GM12878 (cell line): ENCODE results near the gene PREP. TPM values are rescaled to one million over a fixed set of nuclear protein-coding genes. Genes with fewer than 3 reads are reported as not detected.

ENCODE experiments used
- ATAC-seq: fragments of 200-7000 bp; cut with Tn5 transposase; 3 replicates; pipeline ENCODE4 v1.9.1; 2020; ENCODE audit warnings: mild to moderate bottlenecking, moderate library complexity
- BruUV-seq: library from RNA; stranded (reverse); fragments of 400-500 nt; replicated peaks from 2 replicates; lab custom pipeline; 2021; lab: Mats Ljungman, UMichigan
- CTCF ChIA-PET: fragments of 300-600 bp; sonication (Branson Sonifier 250); formaldehyde crosslinking; extraction: SDS; loops from one replicate; lab custom pipeline; 2021; ENCODE audit warnings: inconsistent platforms; lab: Yijun Ruan, JAX
- POLR2A ChIA-PET: fragments of 350-600 bp; formaldehyde crosslinking; extraction: SDS; loops from one replicate; lab custom pipeline; 2021; ENCODE audit warnings: inconsistent platforms; lab: Charles Lee
- RAD21 ChIA-PET: fragments of 300-600 bp; sonication (Branson Sonifier 250); formaldehyde crosslinking; loops from one replicate; lab custom pipeline; 2023; ENCODE audit warnings: antibody characterized with exemption; ENCODE audit not compliant: unreplicated experiment; lab: Charles Lee
- SMC1A ChIA-PET: fragments of 300-600 bp; sonication (Branson Sonifier 250); formaldehyde crosslinking; loops from one replicate; lab custom pipeline; 2023; ENCODE audit not compliant: unreplicated experiment, uncharacterized antibody; lab: Charles Lee
- DNase-seq: peaks from one replicate; pipeline ENCODE4 v3.0.0-alpha.2; 2011; ENCODE audit warnings: low read depth, low spot score
- FAIRE-seq: peaks from 3 replicates; lab custom pipeline; 2011; peaks lifted over from hg19 to GRCh38; lab: Jason Lieb, UNC
- H2AFZ ChIP-seq: 2 replicates; pipeline ENCODE4 v1.6.0; 2011; ENCODE audit warnings: low read depth, low read length, control low read depth; ENCODE audit not compliant: control insufficient read depth
- H3K27ac ChIP-seq: 2 replicates; pipeline ENCODE4 v1.5.1; 2011; ENCODE audit warnings: control low read depth; ENCODE audit not compliant: control insufficient read depth, insufficient read depth
- H3K27me3 ChIP-seq, 2 experiments: replicated peaks in 1 of 2; 2 replicates each; pipeline versions ENCODE4 v1.6.0 to v1.6.1; 2011; ENCODE audit warnings: low read length in 1 of 2; ENCODE audit not compliant: control insufficient read depth in 2 of 2, insufficient read depth in 2 of 2
- H3K36me3 ChIP-seq, 2 experiments: 2 replicates each; pipeline ENCODE4 v1.5.1; 2011; ENCODE audit warnings: low read length in 1 of 2; ENCODE audit not compliant: control insufficient read depth in 2 of 2, insufficient read depth in 2 of 2
- H3K4me1 ChIP-seq: 2 replicates; pipeline ENCODE4 v1.6.1; 2011; ENCODE audit warnings: mild to moderate bottlenecking, low read length, moderate library complexity, mixed read lengths; ENCODE audit not compliant: control insufficient read depth, insufficient read depth
- H3K4me2 ChIP-seq: 2 replicates; pipeline ENCODE4 v1.6.0; 2011; ENCODE audit warnings: control low read depth; ENCODE audit not compliant: control insufficient read depth, insufficient read depth
- H3K4me3 ChIP-seq: fragments of 200-600 bp; sonication (generic); 2 replicates; pipeline ENCODE4 v1.5.1; 2016
- H3K79me2 ChIP-seq: 2 replicates; pipeline ENCODE4 v1.6.0; 2011; ENCODE audit warnings: low read length; ENCODE audit not compliant: control insufficient read depth, insufficient read depth
- H3K9ac ChIP-seq: 2 replicates; pipeline ENCODE4 v1.8.0; 2011; ENCODE audit warnings: low read length, control low read depth, mixed read lengths; ENCODE audit not compliant: control insufficient read depth, insufficient read depth
- H3K9me3 ChIP-seq: replicated peaks from 3 replicates; pipeline ENCODE4 v1.5.1; 2011; ENCODE audit warnings: mild to moderate bottlenecking, low read length; ENCODE audit not compliant: control insufficient read depth, insufficient read depth
- H4K20me1 ChIP-seq: 2 replicates; pipeline ENCODE4 v1.6.0; 2011; ENCODE audit not compliant: control insufficient read depth, insufficient read depth
- CBX5 ChIP-seq: sonication (generic); IDR thresholded peaks from 2 replicates; pipeline ENCODE4 v1.6.1; 2016; ENCODE audit warnings: low read depth, moderate library complexity, mild to moderate bottlenecking, inconsistent platforms
- CHD2 ChIP-seq: IDR thresholded peaks from 2 replicates; pipeline ENCODE4 v1.6.1; 2011; ENCODE audit warnings: low read depth, low read length, improper control_type of control experiment, borderline replicate concordance
- HDGF ChIP-seq: fragments of 450-650 bp; IDR thresholded peaks from 2 replicates; pipeline ENCODE4 v1.6.1; 2016; ENCODE audit warnings: antibody characterized with exemption
- IRF4 ChIP-seq: IDR thresholded peaks from 2 replicates; pipeline ENCODE4 v1.6.1; 2011; ENCODE audit warnings: low read depth, low read length
- KDM1A ChIP-seq: fragments of 200-600 bp; sonication (generic); IDR thresholded peaks from 2 replicates; pipeline ENCODE4 v1.6.1; 2016; ENCODE audit warnings: borderline replicate concordance
- NR2C1 ChIP-seq: fragments of 450-650 bp; IDR thresholded peaks from 2 replicates; pipeline ENCODE4 v1.6.1; 2017; ENCODE audit warnings: antibody characterized with exemption, mild to moderate bottlenecking, moderate library complexity
- POLR2AphosphoS2 ChIP-seq: IDR thresholded peaks from 2 replicates; pipeline ENCODE4 v1.6.1; 2011; ENCODE audit warnings: low read depth, mild to moderate bottlenecking, low read length, improper control_type of control experiment, moderate library complexity
- SMARCA5 ChIP-seq: fragments of 450-650 bp; IDR thresholded peaks from 2 replicates; pipeline ENCODE4 v1.6.1; 2017; ENCODE audit warnings: mild to moderate bottlenecking
- STAT1 ChIP-seq: fragments of 450-650 bp; conservative IDR thresholded peaks from 2 replicates; pipeline ENCODE4 v1.6.1; 2014; ENCODE audit warnings: antibody characterized with exemption, mild to moderate bottlenecking
- TARDBP ChIP-seq: IDR thresholded peaks from 2 replicates; pipeline ENCODE4 v1.6.1; 2016; ENCODE audit warnings: borderline replicate concordance
- WGBS: methylation state at CpG from one replicate; pipeline ENCODE4 v1.1.6; 2016; ENCODE audit warnings: low lambda C conversion rate; ENCODE audit not compliant: insufficient replicate concordance, insufficient coverage; ENCODE audit errors: missing lambda C conversion rate; 5-methylcytosine and 5-hydroxymethylcytosine counted together
- in situ Hi-C: fragments of 300-500 bp; cut with MboI; formaldehyde crosslinking; loops from 9 replicates; pipeline ENCODE4 v1.14.3; 2018; ENCODE audit warnings: mixed read lengths
- intact Hi-C: fragments of 100-400 bp; cut with micrococcal nuclease; formaldehyde crosslinking; loops from one replicate; pipeline ENCODE4 v1.14.2; 2022; ENCODE audit not compliant: unreplicated experiment
- polyA plus RNA-seq, 11 experiments: library from polyadenylated mRNA; depleted of rRNA in 4 of 11; unstranded in 6 of 11; stranded (reverse) in 5 of 11; fragments of >200 nt; fragmentation: Nextera tagmentation in 4 of 11; fragmentation: Illumina TruSeq in 1 of 11; extraction: Ambion mirVana in 4 of 11; extraction: Trizol in 1 of 11; gene quantifications; 1 replicate in 1 of 11; 2 replicates in 10 of 11; pipeline versions ENCODE4 v1.2.1 to v1.2.3, GENCODE V29; 2011 to 2016; ENCODE audit warnings: inconsistent platforms in 2 of 11, missing spikeins in 2 of 11, low read depth in 1 of 11
- total RNA-seq, 4 experiments: library from RNA; depleted of rRNA in 3 of 4; stranded (reverse); fragments of >200 nt in 3 of 4; fragmentation: Illumina TruSeq in 1 of 4; extraction: Trizol in 1 of 4; gene quantifications; 2 replicates each; pipeline versions ENCODE4 v1.2.1 to v1.2.3, GENCODE V29; 2013 to 2021
- TF ChIP-seq, protein P1 (sequence below): fragments of 450-650 bp; formaldehyde crosslinking; IDR thresholded peaks from 2 replicates; pipeline ENCODE4 v1.4.0; 2022; ENCODE audit warnings: mild to moderate bottlenecking, moderate library complexity
- TF ChIP-seq, protein P2 (sequence below): fragments of 450-650 bp; IDR thresholded peaks from 2 replicates; pipeline ENCODE4 v1.6.1; 2017; ENCODE audit warnings: mild to moderate bottlenecking, low read depth, inconsistent platforms; ENCODE audit not compliant: poor library complexity, severe bottlenecking
- TF ChIP-seq, protein P3 (sequence below): fragments of 450-650 bp; IDR thresholded peaks from 2 replicates; pipeline ENCODE4 v1.6.1; 2017; ENCODE audit warnings: low read depth, mild to moderate bottlenecking, moderate library complexity
- TF ChIP-seq, protein P4 (sequence below): fragments of 450-650 bp; IDR thresholded peaks from 2 replicates; pipeline ENCODE4 v1.6.1; 2018; ENCODE audit warnings: borderline replicate concordance, mild to moderate bottlenecking; ENCODE audit not compliant: partially characterized antibody

The PREP gene
- total and polyA plus RNA-seq, 10 of the 15 experiments (the other 5 are each of a cell fraction or from before 2014, with no cell fraction given): 6.5 to 33.6 (median 18.1) TPM

DNA sequence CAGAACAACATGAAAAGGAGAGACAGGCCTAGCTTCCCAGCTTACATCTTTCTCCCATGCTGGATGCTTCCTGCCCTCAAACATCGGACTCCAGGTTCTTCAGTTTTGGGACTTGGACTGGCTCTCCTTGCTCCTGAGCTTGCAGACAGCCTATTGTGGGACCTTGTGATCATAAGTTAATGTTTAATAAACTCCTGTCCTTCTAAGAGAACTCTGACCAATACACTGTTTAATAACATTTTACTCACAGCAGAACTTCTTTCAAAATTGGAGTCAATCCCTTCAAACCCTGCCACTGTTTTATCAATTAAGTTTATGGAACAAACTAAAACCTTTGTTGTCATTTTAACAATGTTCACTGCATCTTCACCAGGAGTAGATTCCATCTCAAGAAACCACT is 111.4 kb downstream of the PREP start:
- ChIA-PET CTCF (no interaction called here), SMC1A (interaction anchor here (0.6 kb wide), 1 partner anchor 751 kb away, joined by 3 read pairs; no protein-coding TSS in a partner anchor), POLR2A (no interaction called here), RAD21 (no interaction called here)
- Histone ChIP-seq H3K79me2 (no peaks in the 10 kb centered on the region), H3K36me3 (no peaks in the 10 kb centered on the region; a peak in 1 of 4 replicates), H3K9me3 (no peaks in the 10 kb centered on the region), H3K27ac (no peak overlapping the region), H3K4me3 (no peak overlapping the region), H3K4me2 (no peak overlapping the region), H3K4me1 (no peaks in the 10 kb centered on the region), H3K27me3 (no peaks in the 10 kb centered on the region), H4K20me1 (no peaks in the 10 kb centered on the region), H2AFZ (no peak overlapping the region), H3K9ac (no peak overlapping the region)
- FAIRE-seq (no peak), ATAC-seq (no peak), DNase-seq (no peak)
- TF ChIP-seq, protein P1, sequence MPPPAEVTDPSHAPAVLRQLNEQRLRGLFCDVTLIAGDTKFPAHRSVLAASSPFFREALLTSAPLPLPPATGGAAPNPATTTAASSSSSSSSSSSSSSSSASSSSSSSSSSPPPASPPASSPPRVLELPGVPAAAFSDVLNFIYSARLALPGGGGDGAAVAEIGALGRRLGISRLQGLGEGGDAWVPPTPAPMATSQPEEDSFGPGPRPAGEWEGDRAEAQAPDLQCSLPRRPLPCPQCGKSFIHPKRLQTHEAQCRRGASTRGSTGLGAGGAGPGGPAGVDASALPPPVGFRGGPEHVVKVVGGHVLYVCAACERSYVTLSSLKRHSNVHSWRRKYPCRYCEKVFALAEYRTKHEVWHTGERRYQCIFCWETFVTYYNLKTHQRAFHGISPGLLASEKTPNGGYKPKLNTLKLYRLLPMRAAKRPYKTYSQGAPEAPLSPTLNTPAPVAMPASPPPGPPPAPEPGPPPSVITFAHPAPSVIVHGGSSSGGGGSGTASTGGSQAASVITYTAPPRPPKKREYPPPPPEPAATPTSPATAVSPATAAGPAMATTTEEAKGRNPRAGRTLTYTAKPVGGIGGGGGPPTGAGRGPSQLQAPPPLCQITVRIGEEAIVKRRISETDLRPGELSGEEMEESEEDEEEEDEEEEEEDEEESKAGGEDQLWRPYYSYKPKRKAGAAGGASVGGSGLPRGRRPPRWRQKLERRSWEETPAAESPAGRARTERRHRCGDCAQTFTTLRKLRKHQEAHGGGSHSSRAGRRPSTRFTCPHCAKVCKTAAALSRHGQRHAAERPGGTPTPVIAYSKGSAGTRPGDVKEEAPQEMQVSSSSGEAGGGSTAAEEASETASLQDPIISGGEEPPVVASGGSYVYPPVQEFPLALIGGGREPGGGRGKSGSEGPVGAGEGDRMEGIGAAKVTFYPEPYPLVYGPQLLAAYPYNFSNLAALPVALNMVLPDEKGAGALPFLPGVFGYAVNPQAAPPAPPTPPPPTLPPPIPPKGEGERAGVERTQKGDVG (CRISPR knock-in tag): no peak
- no peak for TF ChIP-seq TARDBP
- TF ChIP-seq, protein P2, sequence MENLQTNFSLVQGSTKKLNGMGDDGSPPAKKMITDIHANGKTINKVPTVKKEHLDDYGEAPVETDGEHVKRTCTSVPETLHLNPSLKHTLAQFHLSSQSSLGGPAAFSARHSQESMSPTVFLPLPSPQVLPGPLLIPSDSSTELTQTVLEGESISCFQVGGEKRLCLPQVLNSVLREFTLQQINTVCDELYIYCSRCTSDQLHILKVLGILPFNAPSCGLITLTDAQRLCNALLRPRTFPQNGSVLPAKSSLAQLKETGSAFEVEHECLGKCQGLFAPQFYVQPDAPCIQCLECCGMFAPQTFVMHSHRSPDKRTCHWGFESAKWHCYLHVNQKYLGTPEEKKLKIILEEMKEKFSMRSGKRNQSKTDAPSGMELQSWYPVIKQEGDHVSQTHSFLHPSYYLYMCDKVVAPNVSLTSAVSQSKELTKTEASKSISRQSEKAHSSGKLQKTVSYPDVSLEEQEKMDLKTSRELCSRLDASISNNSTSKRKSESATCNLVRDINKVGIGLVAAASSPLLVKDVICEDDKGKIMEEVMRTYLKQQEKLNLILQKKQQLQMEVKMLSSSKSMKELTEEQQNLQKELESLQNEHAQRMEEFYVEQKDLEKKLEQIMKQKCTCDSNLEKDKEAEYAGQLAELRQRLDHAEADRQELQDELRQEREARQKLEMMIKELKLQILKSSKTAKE: no peak
- no peak for TF ChIP-seq HDGF
- no peak for TF ChIP-seq SMARCA5
- TF ChIP-seq CBX5: no peak
- no peak for TF ChIP-seq KDM1A
- TF ChIP-seq, protein P3, sequence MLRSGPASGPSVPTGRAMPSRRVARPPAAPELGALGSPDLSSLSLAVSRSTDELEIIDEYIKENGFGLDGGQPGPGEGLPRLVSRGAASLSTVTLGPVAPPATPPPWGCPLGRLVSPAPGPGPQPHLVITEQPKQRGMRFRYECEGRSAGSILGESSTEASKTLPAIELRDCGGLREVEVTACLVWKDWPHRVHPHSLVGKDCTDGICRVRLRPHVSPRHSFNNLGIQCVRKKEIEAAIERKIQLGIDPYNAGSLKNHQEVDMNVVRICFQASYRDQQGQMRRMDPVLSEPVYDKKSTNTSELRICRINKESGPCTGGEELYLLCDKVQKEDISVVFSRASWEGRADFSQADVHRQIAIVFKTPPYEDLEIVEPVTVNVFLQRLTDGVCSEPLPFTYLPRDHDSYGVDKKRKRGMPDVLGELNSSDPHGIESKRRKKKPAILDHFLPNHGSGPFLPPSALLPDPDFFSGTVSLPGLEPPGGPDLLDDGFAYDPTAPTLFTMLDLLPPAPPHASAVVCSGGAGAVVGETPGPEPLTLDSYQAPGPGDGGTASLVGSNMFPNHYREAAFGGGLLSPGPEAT: no peak
- no peak for TF ChIP-seq CHD2
- no peak for TF ChIP-seq NR2C1
- TF ChIP-seq IRF4: no peak
- TF ChIP-seq, protein P4, sequence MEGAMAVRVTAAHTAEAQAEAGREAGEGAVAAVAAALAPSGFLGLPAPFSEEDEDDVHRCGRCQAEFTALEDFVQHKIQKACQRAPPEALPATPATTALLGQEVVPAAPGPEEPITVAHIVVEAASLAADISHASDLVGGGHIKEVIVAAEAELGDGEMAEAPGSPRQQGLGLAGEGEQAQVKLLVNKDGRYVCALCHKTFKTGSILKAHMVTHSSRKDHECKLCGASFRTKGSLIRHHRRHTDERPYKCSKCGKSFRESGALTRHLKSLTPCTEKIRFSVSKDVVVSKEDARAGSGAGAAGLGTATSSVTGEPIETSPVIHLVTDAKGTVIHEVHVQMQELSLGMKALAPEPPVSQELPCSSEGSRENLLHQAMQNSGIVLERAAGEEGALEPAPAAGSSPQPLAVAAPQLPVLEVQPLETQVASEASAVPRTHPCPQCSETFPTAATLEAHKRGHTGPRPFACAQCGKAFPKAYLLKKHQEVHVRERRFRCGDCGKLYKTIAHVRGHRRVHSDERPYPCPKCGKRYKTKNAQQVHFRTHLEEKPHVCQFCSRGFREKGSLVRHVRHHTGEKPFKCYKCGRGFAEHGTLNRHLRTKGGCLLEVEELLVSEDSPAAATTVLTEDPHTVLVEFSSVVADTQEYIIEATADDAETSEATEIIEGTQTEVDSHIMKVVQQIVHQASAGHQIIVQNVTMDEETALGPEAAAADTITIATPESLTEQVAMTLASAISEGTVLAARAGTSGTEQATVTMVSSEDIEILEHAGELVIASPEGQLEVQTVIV: no peak
- TF ChIP-seq STAT1: no peak
- TF ChIP-seq POLR2AphosphoS2: no peak
- in situ Hi-C loops: no loop called here
- 100% methylated on average over 1 of the region's 1 CpG for WGBS
- intact Hi-C loops: no loop called here
- no TSS peak for BruUV-seq
